Left renal pelvis (tissue), 4 donors: Measurements from ENCODE around the gene ETDC. TPM values are rescaled to one million over a fixed set of nuclear protein-coding genes. Genes with fewer than 3 reads are reported as not detected.

Source experiments
- DNase-seq, 4 donors: peaks; one replicate each; pipeline ENCODE4 v3.0.0-alpha.2; 2013; ENCODE audit warnings: low read depth in 4 of 4, low spot score in 3 of 4
- polyA plus RNA-seq, 4 donors: library from polyadenylated mRNA; unstranded; fragments of 120-200 nt; gene quantifications; one replicate each; pipeline ENCODE4 v1.2.1, GENCODE V29; 2013; ENCODE audit not compliant: insufficient read length in 4 of 4

Gene ETDC
- polyA plus RNA-seq, 4 donors: not detected

DNA sequence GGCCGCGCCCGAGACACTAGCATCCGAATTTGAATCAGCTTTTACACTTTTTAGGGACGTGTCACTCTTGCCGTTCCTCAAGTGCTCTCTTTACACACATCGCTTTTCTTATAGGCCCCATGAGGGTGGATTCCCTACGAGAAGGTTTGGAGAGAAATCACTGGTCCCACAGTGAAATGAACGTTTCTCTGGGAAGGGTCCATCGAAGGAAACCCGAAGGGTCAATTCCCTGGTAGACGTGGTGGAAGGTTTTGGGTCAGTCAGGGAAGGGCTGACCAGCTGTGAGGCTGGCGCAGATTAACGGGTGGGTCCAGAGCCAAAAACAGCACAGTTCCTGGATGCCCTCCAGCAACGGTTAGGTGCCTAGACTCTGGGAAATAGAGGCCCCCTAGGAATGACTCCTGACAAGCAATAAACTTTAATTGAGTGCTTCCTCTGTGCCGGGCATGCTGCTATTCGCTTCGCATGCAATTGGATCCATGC is 35.9 kb downstream of the ETDC start:
- peak in 2 of 4 donors; percentile 3 to 8 for DNase-seq

DNA sequence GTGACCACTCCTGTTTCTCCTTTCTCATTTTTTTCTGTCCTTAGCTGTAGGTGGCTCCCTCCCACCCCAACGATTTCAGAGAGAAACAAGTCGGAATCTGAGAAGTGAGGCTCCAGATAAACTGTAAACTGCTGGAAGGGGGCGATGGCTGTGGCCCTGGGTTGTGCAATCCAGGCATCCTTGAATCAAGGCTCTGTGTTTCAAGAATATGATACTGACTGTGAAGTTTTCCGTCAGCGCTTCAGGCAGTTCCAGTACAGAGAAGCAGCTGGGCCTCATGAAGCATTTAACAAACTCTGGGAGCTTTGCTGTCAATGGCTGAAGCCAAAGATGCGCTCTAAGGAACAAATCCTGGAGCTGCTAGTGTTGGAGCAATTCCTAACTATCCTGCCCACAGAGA is 37.7 kb downstream of the ETDC start:
- DNase-seq: no peak

DNA sequence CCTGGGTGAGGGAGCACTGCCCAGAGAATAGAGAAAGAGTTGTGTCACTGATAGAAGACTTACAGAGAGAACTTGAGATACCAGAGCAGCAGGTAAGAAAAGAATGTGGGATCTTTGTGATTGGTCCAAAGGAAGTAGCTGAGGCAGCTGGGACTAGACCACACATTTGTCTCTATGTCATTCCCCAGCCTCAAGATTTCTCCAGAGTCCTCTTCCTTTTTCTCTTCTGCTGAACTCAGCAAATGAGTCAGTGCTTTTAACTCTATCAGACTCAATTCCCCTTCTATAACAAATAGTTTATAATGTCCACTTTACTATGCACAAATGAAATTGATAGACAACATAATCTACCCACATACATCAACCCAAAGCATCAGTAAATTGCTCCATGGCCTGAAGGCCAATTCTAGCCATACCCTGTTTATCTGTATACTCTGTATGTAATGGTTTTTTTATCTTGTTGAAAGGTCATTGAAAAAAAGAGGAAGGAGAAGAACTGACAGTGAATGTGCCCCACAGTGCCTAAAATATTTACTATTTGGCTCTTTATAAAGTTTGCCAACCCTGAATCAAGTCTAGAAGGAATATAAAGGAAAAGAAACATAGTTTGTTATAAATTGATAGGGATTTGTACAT is 38.2 kb downstream of the ETDC start:
- DNase-seq: no peak

DNA sequence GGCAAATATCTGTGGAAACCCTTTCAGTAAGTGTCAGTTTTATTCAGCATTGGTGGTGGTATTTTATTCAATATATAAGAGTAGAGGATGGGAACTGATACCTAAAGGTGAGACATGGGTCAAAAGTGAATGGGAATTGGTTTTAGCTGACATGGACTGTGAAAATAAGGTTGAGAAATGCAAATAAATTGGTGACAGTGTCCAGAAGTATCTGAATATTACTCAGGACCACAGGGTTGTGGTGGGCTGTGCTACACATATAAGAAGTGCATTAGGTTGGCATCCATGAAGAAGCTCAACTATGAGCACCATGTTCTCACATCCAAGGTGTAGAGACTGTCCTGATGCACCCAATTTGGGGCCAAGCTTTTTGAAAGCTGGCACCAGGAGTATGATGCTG is 45.0 kb downstream of the ETDC start:
- no peak for DNase-seq

Other genes starting within 250 kb of the ETDC start
- gene SMIM10L2B, start 210.8 kb upstream of the ETDC start, polyA plus RNA-seq: 1 to 10 TPM; 4.0 to 8.0 (median 6.8) TPM
- not detected for gene ETDB, start 189.0 kb upstream of the ETDC start, polyA plus RNA-seq
- gene CT55, start 138.1 kb upstream of the ETDC start, polyA plus RNA-seq: under 1 TPM in 3 of 4 donors, not detected in 1; 0.19 to 0.46 (median 0.20) TPM
- gene ETDA, start 57.4 kb upstream of the ETDC start, polyA plus RNA-seq: under 1 TPM in 1 of 4 donors, not detected in 3; 0.37 TPM
- gene ZNF75D, start 34.6 kb downstream of the ETDC start, polyA plus RNA-seq: 10 to 100 TPM; 16.6 to 21.7 (median 20.6) TPM
- gene ZNF449, start 35.3 kb downstream of the ETDC start, polyA plus RNA-seq: 10 to 100 TPM; 12.2 to 18.0 (median 15.4) TPM
- 10 to 100 TPM in 1 of 4 donors, 1 to 10 TPM in 3; 3.3 to 10.3 (median 9.5) TPM for gene SMIM10L2A, start 112.5 kb downstream of the ETDC start, polyA plus RNA-seq
- 10 to 100 TPM; 21.2 to 35.4 (median 24.7) TPM for gene INTS6L, start 211.2 kb downstream of the ETDC start, polyA plus RNA-seq